GM21528 (cell line): ENCODE results near the gene PNLIPRP2.

Source experiments
- ATAC-seq: cut with Tn5 transposase; IDR thresholded peaks from one replicate; pipeline ENCODE4 v1.9.1; 2021; ENCODE audit warnings: mild to moderate bottlenecking, moderate library complexity; ENCODE audit not compliant: unreplicated experiment, low FRiP score

The PNLIPRP2 gene

DNA sequence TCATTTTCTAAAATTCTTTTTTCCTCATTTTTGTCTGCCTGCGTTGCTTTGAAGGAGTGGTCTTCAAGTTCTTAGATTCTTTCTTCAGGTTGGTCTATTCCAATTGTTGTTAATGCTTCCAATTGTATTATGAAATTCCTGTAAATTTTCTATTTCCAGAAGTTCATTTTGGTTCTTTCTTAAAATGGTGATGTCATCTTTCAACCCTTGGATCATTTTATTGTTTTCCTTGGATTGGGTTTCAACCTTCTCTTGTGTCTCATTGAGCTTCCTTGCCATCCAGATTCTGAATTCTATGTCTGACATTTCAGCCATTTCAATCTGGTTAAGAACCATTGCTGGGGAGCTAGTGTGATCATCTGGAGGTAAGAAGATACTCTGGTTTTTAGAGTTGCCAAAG is 33.1 kb downstream of the PNLIPRP2 start:
- ATAC-seq, result no peak

GRCh38 chr10:116654816-116655215 is 34.1 kb downstream of the PNLIPRP2 start:
- peak; percentile 67 for ATAC-seq

- no peak for ATAC-seq
These were observed 34.8 kb downstream of the PNLIPRP2 start for GRCh38 chr10:116655568-116655967.

DNA sequence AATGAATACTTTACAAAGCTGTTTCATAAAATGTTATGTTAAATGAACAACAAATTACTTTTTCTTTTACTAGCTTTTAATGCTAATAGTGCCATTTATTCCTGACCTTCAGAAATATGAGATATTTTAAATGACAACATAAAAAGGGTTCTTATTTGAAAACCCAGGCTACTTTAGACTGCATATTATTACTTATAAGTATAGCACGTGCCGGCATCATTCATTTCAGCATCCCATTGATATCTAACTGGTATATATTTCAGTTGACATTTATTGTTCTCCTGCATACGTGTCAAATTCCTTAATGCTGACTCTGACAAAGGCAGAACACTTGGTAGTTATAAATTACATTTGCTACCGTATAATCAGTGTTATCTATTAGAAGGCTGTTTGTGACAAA is 35.3 kb downstream of the PNLIPRP2 start:
- ATAC-seq, result no peak

- ATAC-seq, result no peak
These were observed 37.3 kb downstream of the PNLIPRP2 start for GRCh38 chr10:116657863-116658551.

DNA sequence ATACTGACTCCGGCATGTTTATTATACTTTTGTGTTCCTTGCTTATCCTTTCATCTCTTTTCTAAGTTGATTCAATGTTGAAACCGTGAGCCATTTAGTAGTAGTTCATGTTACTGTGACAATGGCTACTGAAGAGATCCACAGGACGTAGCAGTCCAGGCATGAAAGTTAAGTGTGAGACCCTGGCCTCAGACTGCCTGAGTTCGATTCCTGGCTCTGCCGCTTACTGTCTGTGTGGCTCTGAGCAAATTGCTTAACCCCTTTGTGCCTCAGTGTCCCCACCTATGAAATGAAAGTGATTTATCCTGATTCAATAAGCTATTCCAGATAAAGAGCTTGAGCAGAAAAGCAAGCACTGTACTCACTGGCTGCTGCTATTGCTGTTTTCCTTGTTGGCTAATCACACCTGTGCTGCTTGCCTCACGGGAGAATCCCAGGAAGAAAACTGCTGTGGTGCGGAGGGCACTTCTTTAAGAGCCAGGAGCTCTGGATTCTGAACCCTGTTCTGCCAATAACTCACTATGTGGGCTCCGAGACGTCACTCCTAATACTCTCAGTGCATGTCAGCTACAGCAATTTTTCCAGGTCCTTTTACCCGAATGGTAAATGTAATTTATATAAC is 38.4 kb downstream of the PNLIPRP2 start:
- no peak for ATAC-seq

DNA sequence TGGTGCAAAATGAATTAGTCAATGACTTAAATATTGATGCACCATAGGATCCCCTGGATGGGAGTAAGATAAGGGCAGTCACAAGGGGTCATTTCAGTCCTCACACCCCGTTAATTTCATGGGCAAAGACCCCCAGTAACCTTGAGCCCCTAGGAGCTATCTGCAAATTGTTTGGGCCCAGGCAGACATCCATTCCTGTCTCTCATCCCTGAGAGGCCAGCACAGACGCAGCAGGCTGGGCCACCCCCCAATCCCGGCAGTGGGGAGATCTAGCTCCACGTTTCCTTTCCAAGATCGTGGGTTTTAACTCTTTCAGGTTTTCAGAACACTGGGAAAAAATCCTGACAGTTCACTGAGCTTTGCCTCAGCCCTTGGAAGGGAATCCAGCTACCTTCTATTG is 40.1 kb downstream of the PNLIPRP2 start:
- no peak for ATAC-seq

DNA sequence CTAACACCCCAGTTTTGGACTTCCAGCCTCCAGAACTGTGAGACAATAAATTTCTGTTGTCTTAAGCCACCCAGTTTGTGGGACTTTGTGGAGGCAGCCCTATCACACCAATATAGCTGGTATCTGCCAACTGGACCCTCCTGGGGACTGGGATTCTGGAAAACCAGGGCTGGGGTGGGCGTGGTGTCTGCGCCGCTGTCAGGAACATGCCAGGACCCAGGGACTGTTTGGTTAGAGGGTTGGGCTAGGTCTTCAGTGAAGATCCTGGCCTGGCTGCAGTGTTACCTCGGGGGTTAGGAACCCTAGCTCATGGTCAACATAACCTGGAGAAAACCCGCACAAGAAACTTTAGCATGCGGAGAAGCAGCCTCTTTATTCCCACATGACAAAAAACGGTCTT is 42.6 kb downstream of the PNLIPRP2 start:
- no peak for ATAC-seq

DNA sequence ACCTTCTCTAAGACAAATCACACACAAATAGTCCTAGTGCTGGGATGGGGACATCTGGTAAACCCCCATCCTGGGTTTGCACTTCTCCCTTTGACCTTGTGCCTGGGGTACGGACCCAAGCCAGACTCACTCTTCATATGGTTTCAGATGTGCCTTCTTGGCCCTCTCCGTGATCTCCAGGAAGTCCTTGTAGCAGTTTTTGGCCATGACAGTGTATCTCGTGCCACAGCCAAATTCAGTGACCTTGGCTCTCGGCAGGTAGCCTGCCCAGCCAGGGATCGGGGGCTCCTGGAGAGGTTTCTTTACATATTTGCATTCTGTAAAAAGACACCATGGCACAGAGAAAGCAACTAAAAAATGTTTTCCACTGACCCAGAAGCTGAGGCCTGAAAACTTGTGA is 43.9 kb downstream of the PNLIPRP2 start:
- ATAC-seq, result no peak

DNA sequence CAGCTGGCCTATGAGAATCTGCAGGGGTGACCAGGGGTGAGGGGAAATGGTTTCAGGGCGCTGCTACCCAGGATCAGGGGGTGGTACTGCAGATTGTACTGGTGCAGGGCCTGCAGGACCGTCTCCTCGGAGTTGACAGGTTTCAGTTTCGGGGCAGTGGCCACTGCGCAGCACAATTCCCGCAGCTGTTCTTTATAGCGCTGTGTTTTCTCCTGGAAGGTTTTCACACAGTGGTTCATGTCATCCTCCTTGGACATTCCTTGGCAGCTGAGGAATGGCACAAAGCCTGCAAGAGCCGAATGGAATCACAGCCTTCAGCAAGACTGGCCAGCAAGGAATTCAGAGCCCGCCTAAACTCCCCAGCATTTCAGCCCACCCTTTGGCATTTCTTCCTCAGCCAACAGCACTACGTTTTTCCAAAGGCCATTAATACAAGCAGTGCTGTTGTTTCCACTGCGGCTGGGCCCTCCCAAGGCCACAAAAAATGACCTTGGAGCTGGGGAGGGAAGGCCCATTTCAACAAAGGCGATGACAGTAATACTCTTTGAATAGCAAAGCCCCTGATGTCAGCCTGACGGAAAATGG is 44.9 kb downstream of the PNLIPRP2 start:
- no peak for ATAC-seq

DNA sequence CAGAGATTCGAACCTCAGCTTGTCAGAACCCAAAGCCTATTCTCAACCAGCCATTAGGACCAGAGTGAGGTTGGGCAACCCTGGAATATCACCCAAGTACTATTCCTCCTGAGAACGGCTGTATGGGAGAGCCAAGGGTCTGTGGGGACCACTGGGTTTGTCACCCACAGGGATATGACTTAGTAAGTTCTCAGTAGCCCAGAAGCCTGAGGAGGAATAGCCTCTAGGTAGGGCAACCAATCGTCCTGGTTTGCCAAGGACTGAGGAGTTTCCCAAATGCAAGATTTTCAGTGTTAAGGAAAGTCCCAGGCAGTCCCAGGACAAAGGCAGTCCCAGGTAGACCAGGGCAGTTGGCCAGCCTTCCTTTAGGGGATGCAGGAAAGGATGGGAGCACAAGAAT is 46.7 kb downstream of the PNLIPRP2 start:
- ATAC-seq, result no peak

GRCh38 chr10:116668018-116668417 is 47.3 kb downstream of the PNLIPRP2 start:
- ATAC-seq, result no peak

- no peak for ATAC-seq
These were observed 47.7 kb downstream of the PNLIPRP2 start for GRCh38 chr10:116668446-116668845.

DNA sequence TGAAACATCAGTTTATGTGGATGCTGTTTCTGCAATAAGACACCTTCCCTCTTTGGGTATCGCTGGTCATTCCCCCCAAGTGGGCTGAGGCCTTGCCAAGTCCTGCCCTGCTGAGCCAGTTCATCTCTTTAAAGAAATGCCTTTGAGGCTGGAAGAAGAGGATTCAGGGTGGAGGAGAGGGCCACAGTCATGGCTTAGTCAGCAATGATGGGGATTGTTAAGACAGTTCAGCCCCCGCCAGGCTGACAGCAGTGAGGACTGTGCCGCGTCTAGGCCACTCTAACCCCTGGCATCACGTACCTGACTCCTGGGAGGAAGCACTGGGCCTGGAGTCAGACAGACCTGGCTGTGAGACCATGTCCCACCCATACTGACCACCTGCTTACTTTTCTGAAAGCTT is 48.3 kb downstream of the PNLIPRP2 start:
- no peak for ATAC-seq

DNA sequence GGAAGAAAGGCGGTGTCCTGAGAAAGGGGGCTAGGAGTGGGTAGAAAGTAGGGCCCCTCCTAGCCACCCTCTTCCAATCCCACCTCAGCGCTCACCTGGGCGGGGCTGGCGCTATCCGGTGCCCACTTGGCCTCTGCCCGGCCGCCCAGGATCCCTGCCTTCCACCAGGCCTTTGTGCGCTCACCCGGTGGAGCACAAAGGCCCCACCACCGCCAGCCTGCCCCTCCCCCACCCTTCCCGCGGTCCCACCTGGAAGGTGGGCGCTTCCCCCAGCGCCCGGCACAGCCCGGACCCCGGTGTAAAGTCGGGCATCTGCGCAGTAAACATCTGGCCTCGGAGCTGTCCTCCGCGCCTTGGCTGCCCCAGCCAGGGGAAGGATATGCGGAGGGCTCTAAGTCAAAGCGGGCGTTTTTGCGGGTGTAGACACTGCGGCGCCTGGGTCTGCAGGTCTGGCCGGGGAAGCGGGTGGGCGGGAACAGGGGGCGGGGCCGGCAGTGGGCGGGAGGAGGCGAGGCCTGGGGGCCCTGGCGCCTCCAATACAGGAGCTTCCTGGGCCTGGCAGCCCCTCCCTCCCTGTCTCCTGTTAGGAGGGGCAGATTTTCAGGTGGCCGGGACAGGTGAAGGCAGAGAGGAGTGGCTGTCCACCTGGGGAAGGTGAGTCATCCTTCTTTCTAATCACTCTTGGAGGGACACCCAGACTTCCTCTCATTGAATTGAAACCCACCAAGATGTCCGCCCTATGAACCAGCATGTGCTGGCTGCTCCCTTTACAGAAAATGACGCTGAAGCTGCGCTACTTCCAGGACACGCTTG is 49.3 kb downstream of the PNLIPRP2 start:
- ATAC-seq, result no peak

DNA sequence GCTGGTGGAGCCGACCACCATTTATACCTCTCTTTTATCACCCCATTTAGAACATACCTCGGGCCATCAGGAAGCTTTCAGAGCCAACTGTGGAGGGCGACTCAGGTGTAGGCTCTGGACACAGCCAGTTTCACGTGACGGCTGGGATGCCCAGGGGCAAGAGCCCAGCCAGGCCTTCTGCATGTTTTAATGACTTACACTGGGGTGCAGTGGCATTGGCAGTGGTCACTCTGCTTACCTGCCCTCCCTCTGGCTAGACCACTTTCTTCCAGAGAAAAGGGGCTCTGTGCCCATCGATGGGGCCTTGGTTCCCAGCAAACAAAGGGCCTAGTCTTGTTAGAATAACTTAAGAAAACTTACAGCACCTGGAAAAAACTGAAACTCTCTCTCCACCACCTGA is 50.0 kb downstream of the PNLIPRP2 start:
- ATAC-seq, result no peak

DNA sequence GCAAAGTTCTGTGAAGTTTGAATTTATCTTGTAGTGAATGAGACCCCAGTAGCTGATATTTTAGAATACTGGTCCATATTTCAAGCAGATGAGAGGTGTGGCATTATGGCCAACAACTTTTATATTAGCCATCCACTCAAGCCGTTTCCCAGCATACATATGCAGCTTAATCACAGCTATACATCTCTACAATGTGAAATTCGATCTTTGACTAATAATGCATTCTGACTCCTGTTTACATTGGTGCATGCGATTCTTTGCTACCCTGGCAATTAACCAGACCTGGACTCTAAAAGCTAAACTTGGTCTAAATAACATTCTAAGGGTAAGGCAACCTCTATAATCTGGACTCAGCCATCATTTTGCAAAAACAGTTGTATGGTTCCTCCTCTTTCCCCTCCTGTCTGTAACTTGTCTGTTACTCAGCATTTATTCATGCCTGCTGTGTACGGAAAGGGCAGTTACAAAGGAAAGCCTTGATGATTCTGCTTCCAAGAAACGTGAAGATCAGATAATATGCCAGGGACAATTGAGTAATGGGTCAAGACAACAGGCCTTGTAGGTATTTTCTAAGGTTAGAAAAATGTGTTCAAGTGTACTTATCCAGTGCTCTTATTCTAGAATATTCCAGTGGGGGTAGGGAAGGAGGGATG is 50.6 kb downstream of the PNLIPRP2 start:
- ATAC-seq, result no peak

DNA sequence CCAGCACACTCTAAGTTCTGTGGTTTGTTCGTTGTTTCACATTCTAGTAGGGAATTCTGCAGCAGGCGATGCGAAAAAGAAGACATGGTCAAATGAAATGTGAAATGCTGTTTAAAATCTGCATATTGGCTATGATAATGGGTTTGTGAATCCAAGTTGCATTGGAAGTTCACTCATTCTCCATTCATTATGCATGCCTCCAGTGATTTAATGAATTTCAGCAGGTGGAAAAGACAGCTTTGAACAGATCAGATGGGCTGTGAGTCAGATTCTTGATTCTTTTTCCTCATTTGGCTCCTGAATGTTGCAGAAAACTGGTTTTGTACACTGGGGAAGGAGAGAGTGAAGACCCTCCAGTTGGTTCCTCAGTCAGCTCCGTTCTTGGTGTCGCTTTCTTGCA is 52.1 kb downstream of the PNLIPRP2 start:
- no peak for ATAC-seq

GRCh38 chr10:116673866-116674265 is 53.1 kb downstream of the PNLIPRP2 start:
- ATAC-seq, result no peak

DNA sequence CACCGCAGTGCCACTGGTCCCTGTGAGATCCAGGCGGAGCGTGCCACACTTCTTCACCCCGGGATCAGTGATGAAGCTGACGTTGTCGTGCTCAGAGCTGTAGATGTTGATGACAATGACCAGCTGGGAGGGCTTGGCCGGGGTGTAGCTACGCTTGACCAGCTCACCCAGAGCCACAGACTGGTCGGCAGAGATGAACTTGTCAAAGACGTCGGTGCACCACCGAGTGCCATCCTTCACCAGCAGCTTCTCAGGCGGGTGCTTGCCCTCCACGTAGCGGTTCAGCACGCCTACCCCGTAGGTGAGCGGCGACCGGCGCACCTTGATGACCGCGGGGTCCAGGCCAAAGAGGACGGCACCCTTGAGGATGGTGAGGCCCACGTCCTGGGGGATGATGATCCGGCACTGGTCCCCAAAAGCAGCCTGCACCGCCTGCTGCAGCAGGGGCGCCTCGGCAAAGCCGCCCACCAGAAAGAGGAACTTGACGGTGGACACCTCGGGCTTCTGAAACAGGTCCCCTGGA is 54.2 kb downstream of the PNLIPRP2 start:
- no peak for ATAC-seq

DNA sequence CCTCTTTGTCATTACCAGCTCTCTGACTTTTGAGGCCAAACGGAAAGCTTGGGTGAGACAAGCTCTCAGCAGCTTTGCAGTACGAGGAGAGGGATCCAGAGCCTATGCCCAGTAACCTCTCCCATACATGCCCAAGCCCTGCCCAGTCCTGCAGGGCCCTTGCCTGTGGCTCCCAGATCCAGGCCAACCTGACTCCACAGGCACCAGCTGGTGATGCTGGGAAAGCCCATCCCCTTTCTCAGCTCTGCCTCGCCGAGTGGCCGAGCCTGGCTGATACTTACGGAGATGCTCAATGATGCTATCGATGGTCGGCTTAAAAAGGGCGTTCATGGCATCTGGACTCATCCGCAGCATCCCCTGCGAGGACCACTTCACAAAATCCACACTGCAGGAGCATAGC is 55.4 kb downstream of the PNLIPRP2 start:
- ATAC-seq, result no peak
